ENCODE data around the gene SYNGR3.

Gene SYNGR3

GRCh38 chr16:1989209-1990100, at the start of gene SYNGR3:
Gene SYNGR3 (plus strand): TSS chr16:1989970. CDS start chr16:1990103, 133 bp downstream.
- peak; percentile 27 to 35 for DNase-seq
- no peak for TF ChIP-seq POLR2A (IDR thresholded peaks at IDR 0.05; ENCODE audit: low read length)
- no peak for TF ChIP-seq GATA1 (IDR thresholded peaks at IDR 0.05; ENCODE audit: low read depth, low read length)

GRCh38 chr16:1940273-1941161, 49.3 kb upstream of the SYNGR3 start:
- no peak for DNase-seq
- TF ChIP-seq POLR2A (IDR thresholded peaks at IDR 0.05; ENCODE audit: low read length): no peak
- no peak for TF ChIP-seq GATA1 (IDR thresholded peaks at IDR 0.05; ENCODE audit: low read depth, low read length)

- no peak for TF ChIP-seq POLR2A (IDR thresholded peaks at IDR 0.05; ENCODE audit: low read length)
- no peak for TF ChIP-seq GATA1 (IDR thresholded peaks at IDR 0.05; ENCODE audit: low read depth, low read length)
- no peak for DNase-seq
These were observed 48.4 kb upstream of the SYNGR3 start for GRCh38 chr16:1941162-1942046.

- DNase-seq: no peak
- TF ChIP-seq POLR2A (IDR thresholded peaks at IDR 0.05; ENCODE audit: low read length) (no peak), GATA1 (IDR thresholded peaks at IDR 0.05; ENCODE audit: low read depth, low read length) (no peak)
These were observed 47.5 kb upstream of the SYNGR3 start for GRCh38 chr16:1942047-1942809.

- DNase-seq: peak; percentile 95
- TF ChIP-seq GATA1 (IDR thresholded peaks at IDR 0.05; ENCODE audit: low read depth, low read length) (no peak), POLR2A (IDR thresholded peaks at IDR 0.05; ENCODE audit: low read length) (peak; percentile 64)
These were observed 46.7 kb upstream of the SYNGR3 start, which contains the start of gene MSRB1 for GRCh38 chr16:1942810-1943726. Gene MSRB1 (minus strand): TSS chr16:1943199. CDS start chr16:1943156, 43 bp downstream.

- TF ChIP-seq POLR2A (IDR thresholded peaks at IDR 0.05; ENCODE audit: low read length) (no peak), GATA1 (IDR thresholded peaks at IDR 0.05; ENCODE audit: low read depth, low read length) (no peak)
- no peak for DNase-seq
These were observed 45.1 kb upstream of the SYNGR3 start for GRCh38 chr16:1944612-1945199.

- DNase-seq: no peak
- no peak for TF ChIP-seq POLR2A (IDR thresholded peaks at IDR 0.05; ENCODE audit: low read length)
These were observed 44.0 kb upstream of the SYNGR3 start for GRCh38 chr16:1945559-1946391.

- TF ChIP-seq GATA1 (IDR thresholded peaks at IDR 0.05; ENCODE audit: low read depth, low read length) (no peak), POLR2A (IDR thresholded peaks at IDR 0.05; ENCODE audit: low read length) (no peak)
- no peak for DNase-seq
These were observed 43.0 kb upstream of the SYNGR3 start for GRCh38 chr16:1946495-1947368.

GRCh38 chr16:1947369-1947670, 42.5 kb upstream of the SYNGR3 start:
- no peak for DNase-seq
- no peak for TF ChIP-seq POLR2A (IDR thresholded peaks at IDR 0.05; ENCODE audit: low read length)
- TF ChIP-seq GATA1 (IDR thresholded peaks at IDR 0.05; ENCODE audit: low read depth, low read length): no peak

GRCh38 chr16:1949507-1949906, 40.3 kb upstream of the SYNGR3 start:
- no peak for DNase-seq
- TF ChIP-seq POLR2A (IDR thresholded peaks at IDR 0.05; ENCODE audit: low read length) (no peak), GATA1 (IDR thresholded peaks at IDR 0.05; ENCODE audit: low read depth, low read length) (no peak)

Measured in erythroblast (primary cell).